Stimulated activated naive CD8-positive, alpha-beta T cell treated with anti-CD3 and anti-CD28 coated beads, Interleukin-15, amount 100 ng/mL, for 72 hours (primary cell): ENCODE measurements around the gene PDS5A.
"Not testable (repeated sequence)": the region's sequence is repeated elsewhere in the genome, so short reads cannot be mapped to it uniquely, and the experiment has no call there.

Experiments used
- ATAC-seq: fragments of 150-1000 bp; cut with Tn5 transposase; 2 replicates; pipeline ENCODE4 v1.10.0; 2021; ENCODE audit warnings: mild to moderate bottlenecking, moderate library complexity
- DNase-seq, 2 donors: peaks; one replicate each; pipeline ENCODE4 v3.0.0; 2021 to 2022
- H3K27ac Mint-ChIP-seq, 2 donors: one replicate each; pipeline ENCODE4 v1.8.0; 2022; ENCODE audit warnings: mild to moderate bottlenecking in 2 of 2, mixed read lengths in 2 of 2, moderate library complexity in 2 of 2
- H3K27me3 Mint-ChIP-seq: one replicate; pipeline ENCODE4 v1.8.0; 2022; ENCODE audit warnings: mixed read lengths
- H3K4me1 Mint-ChIP-seq: one replicate; pipeline ENCODE4 v1.8.0; 2022; ENCODE audit warnings: mild to moderate bottlenecking, mixed read lengths
- H3K4me3 Mint-ChIP-seq, 2 donors: one replicate each; pipeline ENCODE4 v1.8.0; 2022; ENCODE audit warnings: mild to moderate bottlenecking in 2 of 2, mixed read lengths in 2 of 2, moderate library complexity in 1 of 2
- H3K9me3 Mint-ChIP-seq, 2 donors: one replicate each; pipeline ENCODE4 v1.8.0; 2022; ENCODE audit warnings: mixed read lengths in 2 of 2

The PDS5A gene

GRCh38 chr4:39936565-39937418 is 40.9 kb downstream of the PDS5A start:
- Mint-ChIP-seq H3K27me3 (no peaks in the 10 kb centered on the region), H3K4me1 (peaks cover 84% of the 10 kb centered on the region), H3K27ac (peak overlapping the region in 1 of 2 donors; percentile 50), H3K4me3 (no peak overlapping the region), H3K9me3 (no peaks in the 10 kb centered on the region)
- ATAC-seq (no peak), DNase-seq (no peak)

GRCh38 chr4:39933671-39934590 is 43.8 kb downstream of the PDS5A start:
- no peaks in the 10 kb centered on the region for H3K27me3 Mint-ChIP-seq
- peak overlapping the region in 1 of 2 donors; percentile 54 for H3K27ac Mint-ChIP-seq
- peaks cover 78% of the 10 kb centered on the region for H3K4me1 Mint-ChIP-seq
- H3K4me3 Mint-ChIP-seq = peak overlapping the region in 1 of 2 donors; percentile 0
- no peaks in the 10 kb centered on the region for H3K9me3 Mint-ChIP-seq
- no peak for DNase-seq
- ATAC-seq = no peak

- H3K4me3 Mint-ChIP-seq = peak overlapping the region; percentile 32 to 57
- DNase-seq (no peak), ATAC-seq (peak; percentile 68)
- peak overlapping the region in 1 of 2 donors; percentile 85 for H3K27ac Mint-ChIP-seq
- H3K9me3 Mint-ChIP-seq = no peaks in the 10 kb centered on the region
- no peaks in the 10 kb centered on the region for H3K27me3 Mint-ChIP-seq
- peaks cover 69% of the 10 kb centered on the region for H3K4me1 Mint-ChIP-seq
Measured at GRCh38 chr4:39932776-39933402, 44.8 kb downstream of the PDS5A start.

GRCh38 chr4:39931441-39931901 is 46.2 kb downstream of the PDS5A start:
- ATAC-seq = peak; percentile 81
- H3K4me1 Mint-ChIP-seq = peaks cover 55% of the 10 kb centered on the region
- no peak for DNase-seq
- H3K9me3 Mint-ChIP-seq = no peaks in the 10 kb centered on the region
- peak overlapping the region; percentile 3 to 56 for H3K27ac Mint-ChIP-seq
- no peak overlapping the region for H3K4me3 Mint-ChIP-seq
- H3K27me3 Mint-ChIP-seq = no peaks in the 10 kb centered on the region

GRCh38 chr4:39928538-39928937 is 49.2 kb downstream of the PDS5A start:
- no peak for ATAC-seq
- peaks cover 34% of the 10 kb centered on the region for H3K4me1 Mint-ChIP-seq
- no peaks in the 10 kb centered on the region for H3K27me3 Mint-ChIP-seq
- no peak for DNase-seq
- no peaks in the 10 kb centered on the region for H3K9me3 Mint-ChIP-seq
- H3K4me3 Mint-ChIP-seq = no peak overlapping the region
- no peak overlapping the region for H3K27ac Mint-ChIP-seq

GRCh38 chr4:39924014-39924413 is 53.7 kb downstream of the PDS5A start:
- no peak for ATAC-seq
- Mint-ChIP-seq H3K9me3 (no peaks in the 10 kb centered on the region), H3K27ac (peak overlapping the region in 1 of 2 donors; percentile 25), H3K4me1 (peaks cover 9% of the 10 kb centered on the region), H3K27me3 (no peaks in the 10 kb centered on the region), H3K4me3 (no peak overlapping the region)
- no peak for DNase-seq

- ATAC-seq (no peak), DNase-seq (no peak)
- no peaks in the 10 kb centered on the region for H3K9me3 Mint-ChIP-seq
- no peak overlapping the region for H3K27ac Mint-ChIP-seq
- H3K4me1 Mint-ChIP-seq = peaks cover 9% of the 10 kb centered on the region
- H3K4me3 Mint-ChIP-seq = no peak overlapping the region
- no peaks in the 10 kb centered on the region for H3K27me3 Mint-ChIP-seq
Measured at GRCh38 chr4:39922399-39922798, 55.3 kb downstream of the PDS5A start.

GRCh38 chr4:39913471-39913870 is 64.2 kb downstream of the PDS5A start:
- H3K4me1 Mint-ChIP-seq = no peaks in the 10 kb centered on the region
- no peaks in the 10 kb centered on the region for H3K27me3 Mint-ChIP-seq
- no peak for DNase-seq
- no peak overlapping the region for H3K27ac Mint-ChIP-seq
- no peak for ATAC-seq
- no peaks in the 10 kb centered on the region for H3K9me3 Mint-ChIP-seq
- no peak overlapping the region for H3K4me3 Mint-ChIP-seq

- H3K27ac Mint-ChIP-seq = no peak overlapping the region
- H3K4me3 Mint-ChIP-seq = no peak overlapping the region
Measured at GRCh38 chr4:39910064-39910463, 67.6 kb downstream of the PDS5A start.

GRCh38 chr4:39908284-39908683 is 69.4 kb downstream of the PDS5A start:
- Mint-ChIP-seq H3K4me1 (peaks cover 12% of the 10 kb centered on the region), H3K4me3 (no peak overlapping the region), H3K27me3 (no peaks in the 10 kb centered on the region), H3K27ac (no peak overlapping the region), H3K9me3 (no peaks in the 10 kb centered on the region)
- no peak for ATAC-seq
- DNase-seq = no peak

More at GRCh38 chr4:39910064-39910463, 67.6 kb downstream of the PDS5A start:
- H3K4me1 Mint-ChIP-seq = peaks cover 12% of the 10 kb centered on the region
- DNase-seq (no peak), ATAC-seq (no peak)
- H3K27me3 Mint-ChIP-seq = no peaks in the 10 kb centered on the region
- H3K9me3 Mint-ChIP-seq = no peaks in the 10 kb centered on the region

GRCh38 chr4:39905656-39906055 is 72.1 kb downstream of the PDS5A start:
- DNase-seq (no peak), ATAC-seq (no peak)
- H3K9me3 Mint-ChIP-seq = no peaks in the 10 kb centered on the region
- no peaks in the 10 kb centered on the region for H3K27me3 Mint-ChIP-seq
- H3K4me1 Mint-ChIP-seq = peaks cover 12% of the 10 kb centered on the region
- peak overlapping the region in 1 of 2 donors; percentile 79 for H3K27ac Mint-ChIP-seq
- H3K4me3 Mint-ChIP-seq = no peak overlapping the region

- H3K4me1 Mint-ChIP-seq = peaks cover 12% of the 10 kb centered on the region
- H3K4me3 Mint-ChIP-seq, H3K27me3 Mint-ChIP-seq, H3K9me3 Mint-ChIP-seq, ATAC-seq, DNase-seq: not testable (repeated sequence)
- peak overlapping the region in 1 of 2 donors; percentile 6 for H3K27ac Mint-ChIP-seq
Measured at GRCh38 chr4:39905019-39905418, 72.7 kb downstream of the PDS5A start.

- Mint-ChIP-seq H3K4me1 (no peaks in the 10 kb centered on the region), H3K27me3 (no peaks in the 10 kb centered on the region), H3K4me3 (no peak overlapping the region), H3K27ac (no peak overlapping the region), H3K9me3 (no peaks in the 10 kb centered on the region)
- ATAC-seq = no peak
- DNase-seq = no peak
Measured at GRCh38 chr4:39900966-39901365, 76.7 kb downstream of the PDS5A start.

GRCh38 chr4:39899291-39899690 is 78.4 kb downstream of the PDS5A start:
- Mint-ChIP-seq H3K9me3 (no peaks in the 10 kb centered on the region), H3K4me1 (no peaks in the 10 kb centered on the region), H3K27me3 (no peaks in the 10 kb centered on the region), H3K4me3 (no peak overlapping the region), H3K27ac (no peak overlapping the region)
- no peak for DNase-seq
- ATAC-seq = no peak

GRCh38 chr4:39898015-39898414 is 79.7 kb downstream of the PDS5A start:
- no peak for ATAC-seq
- H3K27me3 Mint-ChIP-seq = no peaks in the 10 kb centered on the region
- no peaks in the 10 kb centered on the region for H3K4me1 Mint-ChIP-seq
- no peak overlapping the region for H3K4me3 Mint-ChIP-seq
- no peaks in the 10 kb centered on the region for H3K9me3 Mint-ChIP-seq
- H3K27ac Mint-ChIP-seq = no peak overlapping the region
- DNase-seq = no peak
